ENCODE measurements around the gene ELAPOR2.
"Not testable (repeated sequence)": the region's sequence is repeated elsewhere in the genome, so short reads cannot be mapped to it uniquely, and the experiment has no call there.

Gene ELAPOR2

GRCh38 chr7:87056346-87056745 lies 3.1 kb downstream of the ELAPOR2 start:
- no peak for DNase-seq
- in situ Hi-C loops (cut with MboI; ENCODE audit: low pct_unique_long_range_greater_than_20kb, low sequenced_read_pairs): no loop called here

GRCh38 chr7:87048839-87049238 lies 10.6 kb downstream of the ELAPOR2 start:
- in situ Hi-C loops (cut with MboI; ENCODE audit: low pct_unique_long_range_greater_than_20kb, low sequenced_read_pairs): no loop called here
- DNase-seq: no peak

GRCh38 chr7:87046456-87046855 lies 13.0 kb downstream of the ELAPOR2 start:
- in situ Hi-C loops (cut with MboI; ENCODE audit: low pct_unique_long_range_greater_than_20kb, low sequenced_read_pairs): no loop called here
- DNase-seq: no peak

GRCh38 chr7:87044713-87045112 lies 14.7 kb downstream of the ELAPOR2 start:
- DNase-seq; in situ Hi-C loops (cut with MboI; ENCODE audit: low pct_unique_long_range_greater_than_20kb, low sequenced_read_pairs): not testable (repeated sequence)

- in situ Hi-C loops (cut with MboI; ENCODE audit: low pct_unique_long_range_greater_than_20kb, low sequenced_read_pairs); DNase-seq: not testable (repeated sequence)
Observed at GRCh38 chr7:87041586-87041985, 17.9 kb downstream of the ELAPOR2 start.

GRCh38 chr7:87039691-87040299 lies 19.7 kb downstream of the ELAPOR2 start:
- DNase-seq; in situ Hi-C loops (cut with MboI; ENCODE audit: low pct_unique_long_range_greater_than_20kb, low sequenced_read_pairs): not testable (repeated sequence)

GRCh38 chr7:87038993-87039690 lies 20.3 kb downstream of the ELAPOR2 start:
- DNase-seq: no peak
- in situ Hi-C loops (cut with MboI; ENCODE audit: low pct_unique_long_range_greater_than_20kb, low sequenced_read_pairs): no loop called here

- DNase-seq: no peak
- in situ Hi-C loops (cut with MboI; ENCODE audit: low pct_unique_long_range_greater_than_20kb, low sequenced_read_pairs): no loop called here
Observed at GRCh38 chr7:87036985-87037384, 22.5 kb downstream of the ELAPOR2 start.

- in situ Hi-C loops (cut with MboI; ENCODE audit: low pct_unique_long_range_greater_than_20kb, low sequenced_read_pairs): no loop called here
- no peak for DNase-seq
Observed at GRCh38 chr7:87032604-87033339, 26.7 kb downstream of the ELAPOR2 start.

- in situ Hi-C loops (cut with MboI; ENCODE audit: low pct_unique_long_range_greater_than_20kb, low sequenced_read_pairs): no loop called here
- no peak for DNase-seq
Observed at GRCh38 chr7:87029078-87029477, 30.4 kb downstream of the ELAPOR2 start.

- in situ Hi-C loops (cut with MboI; ENCODE audit: low pct_unique_long_range_greater_than_20kb, low sequenced_read_pairs): no loop called here
- no peak for DNase-seq
Observed at GRCh38 chr7:87028636-87029035, 30.8 kb downstream of the ELAPOR2 start.

GRCh38 chr7:87027900-87028299 lies 31.6 kb downstream of the ELAPOR2 start:
- in situ Hi-C loops (cut with MboI; ENCODE audit: low pct_unique_long_range_greater_than_20kb, low sequenced_read_pairs): no loop called here

GRCh38 chr7:87021285-87021684 lies 38.2 kb downstream of the ELAPOR2 start:
- DNase-seq: no peak
- in situ Hi-C loops (cut with MboI; ENCODE audit: low pct_unique_long_range_greater_than_20kb, low sequenced_read_pairs): no loop called here

More at GRCh38 chr7:87027900-87028299, 31.6 kb downstream of the ELAPOR2 start:
- no peak for DNase-seq

- in situ Hi-C loops (cut with MboI; ENCODE audit: low pct_unique_long_range_greater_than_20kb, low sequenced_read_pairs): no loop called here
- no peak for DNase-seq
Observed at GRCh38 chr7:87016606-87017005, 42.8 kb downstream of the ELAPOR2 start.

- DNase-seq: no peak
- in situ Hi-C loops (cut with MboI; ENCODE audit: low pct_unique_long_range_greater_than_20kb, low sequenced_read_pairs): no loop called here
Observed at GRCh38 chr7:87013840-87014190, 45.6 kb downstream of the ELAPOR2 start.

GRCh38 chr7:87013136-87013839 lies 46.2 kb downstream of the ELAPOR2 start:
- no peak for DNase-seq
- in situ Hi-C loops (cut with MboI; ENCODE audit: low pct_unique_long_range_greater_than_20kb, low sequenced_read_pairs): no loop called here

All from KBM-7 (cell line).